A673 (cell line): ENCODE measurements around the gene MED12L. TPM values are rescaled to one million over a fixed set of nuclear protein-coding genes. Genes with fewer than 3 reads are reported as not detected.
A peak's percentile ranks its signal among the peaks of the same experiment; 100 is the strongest.

Experiments
- BruUV-seq: library from RNA; stranded (reverse); fragments of 400-500 nt; replicated peaks from 2 replicates; lab custom pipeline; 2021; lab: Mats Ljungman, UMichigan
- CTCF ChIA-PET: fragments of 300-600 bp; sonication (Branson Sonifier 250); formaldehyde crosslinking; loops from one replicate; lab custom pipeline; 2022; ENCODE audit warnings: antibody characterized with exemption; lab: Charles Lee
- POLR2A ChIA-PET: fragments of 300-600 bp; sonication (Branson Sonifier 250); formaldehyde crosslinking; loops from one replicate; lab custom pipeline; 2022; ENCODE audit warnings: antibody characterized with exemption; ENCODE audit not compliant: low non-redundant PET; lab: Charles Lee
- DNase-seq: peaks from one replicate; pipeline ENCODE4 v3.0.0-alpha.2; 2015; ENCODE audit warnings: low spot score
- H3K27ac ChIP-seq: fragments of 200-600 bp; sonication (generic); 2 replicates; pipeline ENCODE4 v1.5.1; 2016; ENCODE audit warnings: mixed run types, low read depth, mild to moderate bottlenecking, mixed read lengths, antibody characterized with exemption, low read length; ENCODE audit not compliant: poor library complexity, severe bottlenecking
- H3K27me3 ChIP-seq: fragments of 200-600 bp; sonication (generic); replicated peaks from 2 replicates; pipeline ENCODE4 v1.6.1; 2017; ENCODE audit warnings: mixed run types, low read depth, mild to moderate bottlenecking, mixed read lengths, antibody characterized with exemption, low read length; ENCODE audit not compliant: insufficient read depth, poor library complexity
- H3K36me3 ChIP-seq: fragments of 200-600 bp; sonication (generic); 2 replicates; pipeline ENCODE4 v1.6.1; 2016; ENCODE audit warnings: mixed run types, mild to moderate bottlenecking, mixed read lengths, antibody characterized with exemption, low read length; ENCODE audit not compliant: insufficient read depth, poor library complexity, severe bottlenecking
- H3K4me1 ChIP-seq: fragments of 200-600 bp; sonication (generic); 2 replicates; pipeline ENCODE4 v1.6.1; 2017; ENCODE audit warnings: mixed run types, mild to moderate bottlenecking, mixed read lengths, antibody characterized with exemption, low read length; ENCODE audit not compliant: insufficient read depth, poor library complexity, severe bottlenecking
- H3K4me3 ChIP-seq: fragments of 200-600 bp; sonication (generic); 2 replicates; pipeline ENCODE4 v1.5.1; 2016; ENCODE audit warnings: low read depth, mixed run types, mild to moderate bottlenecking, mixed read lengths, low read length; ENCODE audit not compliant: poor library complexity, severe bottlenecking
- H3K9me3 ChIP-seq: fragments of 200-600 bp; sonication (generic); 2 replicates; pipeline ENCODE4 v1.6.1; 2016; ENCODE audit warnings: mixed run types, low read depth, mild to moderate bottlenecking, mixed read lengths, antibody characterized with exemption, low read length; ENCODE audit not compliant: poor library complexity, severe bottlenecking
- EZH2 ChIP-seq: fragments of 200-600 bp; sonication (generic); IDR thresholded peaks from 2 replicates; pipeline ENCODE4 v1.6.1; 2017; ENCODE audit warnings: borderline replicate concordance, low read depth, mild to moderate bottlenecking, mixed read lengths, antibody characterized with exemption, low read length; ENCODE audit not compliant: poor library complexity, severe bottlenecking
- intact Hi-C: fragments of 100-400 bp; cut with micrococcal nuclease; formaldehyde crosslinking; loops from one replicate; pipeline ENCODE4 v1.10.0; 2022; ENCODE audit not compliant: unreplicated experiment
- total RNA-seq: library from RNA; stranded (reverse); gene quantifications from 2 replicates; pipeline ENCODE4 v1.2.3, GENCODE V29; 2021
- TF ChIP-seq, protein P1 (sequence below): fragments of 300-800, 200-600 bp; sonication (generic); conservative IDR thresholded peaks from 2 replicates; pipeline ENCODE4 v1.5.1; 2017; ENCODE audit warnings: low read depth, mild to moderate bottlenecking, antibody characterized with exemption, low read length, moderate library complexity, mixed read lengths

MED12L gene
- total RNA-seq, 1 experiment from 2014 or later: 0.71 TPM

DNA sequence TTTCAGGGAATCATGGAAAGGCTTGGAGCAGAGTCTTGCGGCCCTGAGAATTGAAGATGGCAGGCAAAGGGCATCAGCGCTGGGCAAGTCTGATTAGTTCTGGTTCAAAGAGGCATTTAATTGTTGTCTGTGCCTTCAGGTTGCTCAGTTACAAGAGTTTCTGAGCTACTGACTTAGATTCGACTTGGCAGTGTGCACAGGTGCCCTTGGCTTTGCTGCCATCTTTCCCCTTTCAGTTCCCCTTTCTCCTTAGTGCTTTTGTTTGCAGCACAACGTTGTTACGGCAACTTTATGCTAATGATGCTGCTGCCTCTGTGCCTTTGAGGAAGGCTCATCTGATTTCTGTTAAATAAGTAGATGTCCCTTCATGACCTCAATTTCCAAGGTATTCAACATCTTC lies 180.4 kb downstream of the MED12L start:
- no peak overlapping the region for H3K4me3 ChIP-seq
- peak; percentile 14 for DNase-seq
- no peaks in the 10 kb centered on the region for H3K36me3 ChIP-seq
- H3K27me3 ChIP-seq: no peaks in the 10 kb centered on the region
- intact Hi-C loops: no loop called here
- peaks cover 17% of the 10 kb centered on the region for H3K4me1 ChIP-seq
- BruUV-seq: no TSS peak
- H3K27ac ChIP-seq: no peak overlapping the region
- no peak for TF ChIP-seq EZH2
- TF ChIP-seq, protein P1, sequence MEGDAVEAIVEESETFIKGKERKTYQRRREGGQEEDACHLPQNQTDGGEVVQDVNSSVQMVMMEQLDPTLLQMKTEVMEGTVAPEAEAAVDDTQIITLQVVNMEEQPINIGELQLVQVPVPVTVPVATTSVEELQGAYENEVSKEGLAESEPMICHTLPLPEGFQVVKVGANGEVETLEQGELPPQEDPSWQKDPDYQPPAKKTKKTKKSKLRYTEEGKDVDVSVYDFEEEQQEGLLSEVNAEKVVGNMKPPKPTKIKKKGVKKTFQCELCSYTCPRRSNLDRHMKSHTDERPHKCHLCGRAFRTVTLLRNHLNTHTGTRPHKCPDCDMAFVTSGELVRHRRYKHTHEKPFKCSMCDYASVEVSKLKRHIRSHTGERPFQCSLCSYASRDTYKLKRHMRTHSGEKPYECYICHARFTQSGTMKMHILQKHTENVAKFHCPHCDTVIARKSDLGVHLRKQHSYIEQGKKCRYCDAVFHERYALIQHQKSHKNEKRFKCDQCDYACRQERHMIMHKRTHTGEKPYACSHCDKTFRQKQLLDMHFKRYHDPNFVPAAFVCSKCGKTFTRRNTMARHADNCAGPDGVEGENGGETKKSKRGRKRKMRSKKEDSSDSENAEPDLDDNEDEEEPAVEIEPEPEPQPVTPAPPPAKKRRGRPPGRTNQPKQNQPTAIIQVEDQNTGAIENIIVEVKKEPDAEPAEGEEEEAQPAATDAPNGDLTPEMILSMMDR: no peak
- H3K9me3 ChIP-seq: no peaks in the 10 kb centered on the region
- POLR2A ChIA-PET: no interaction called here
- CTCF ChIA-PET: no interaction called here

DNA sequence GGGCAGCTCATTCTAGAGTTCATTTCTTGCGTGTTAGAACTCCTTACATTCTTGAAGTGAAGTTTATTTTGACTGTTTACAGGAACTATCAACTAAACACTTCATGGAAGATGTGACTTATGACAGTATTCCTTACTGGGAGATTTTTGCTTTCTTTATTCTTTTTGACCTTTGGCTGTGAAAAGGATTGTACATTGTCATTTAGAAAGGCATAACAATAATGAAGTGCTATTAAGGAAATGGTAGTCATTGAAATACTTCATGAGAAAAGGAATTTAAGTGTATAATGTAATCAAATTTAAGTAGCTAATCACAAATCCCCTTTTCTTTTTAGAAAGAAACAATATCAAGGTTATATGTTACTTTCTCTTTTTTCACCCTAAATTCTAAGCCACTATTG lies 181.6 kb downstream of the MED12L start:
- no peaks in the 10 kb centered on the region for H3K36me3 ChIP-seq
- ChIA-PET POLR2A (no interaction called here), CTCF (no interaction called here)
- peaks cover 17% of the 10 kb centered on the region for H3K4me1 ChIP-seq
- BruUV-seq: no TSS peak
- H3K27me3 ChIP-seq: no peaks in the 10 kb centered on the region
- H3K9me3 ChIP-seq: no peaks in the 10 kb centered on the region
- no peak overlapping the region for H3K27ac ChIP-seq
- intact Hi-C loops: no loop called here
- H3K4me3 ChIP-seq: no peak overlapping the region
- TF ChIP-seq, protein P1: no peak
- TF ChIP-seq EZH2: no peak
- DNase-seq: no peak

DNA sequence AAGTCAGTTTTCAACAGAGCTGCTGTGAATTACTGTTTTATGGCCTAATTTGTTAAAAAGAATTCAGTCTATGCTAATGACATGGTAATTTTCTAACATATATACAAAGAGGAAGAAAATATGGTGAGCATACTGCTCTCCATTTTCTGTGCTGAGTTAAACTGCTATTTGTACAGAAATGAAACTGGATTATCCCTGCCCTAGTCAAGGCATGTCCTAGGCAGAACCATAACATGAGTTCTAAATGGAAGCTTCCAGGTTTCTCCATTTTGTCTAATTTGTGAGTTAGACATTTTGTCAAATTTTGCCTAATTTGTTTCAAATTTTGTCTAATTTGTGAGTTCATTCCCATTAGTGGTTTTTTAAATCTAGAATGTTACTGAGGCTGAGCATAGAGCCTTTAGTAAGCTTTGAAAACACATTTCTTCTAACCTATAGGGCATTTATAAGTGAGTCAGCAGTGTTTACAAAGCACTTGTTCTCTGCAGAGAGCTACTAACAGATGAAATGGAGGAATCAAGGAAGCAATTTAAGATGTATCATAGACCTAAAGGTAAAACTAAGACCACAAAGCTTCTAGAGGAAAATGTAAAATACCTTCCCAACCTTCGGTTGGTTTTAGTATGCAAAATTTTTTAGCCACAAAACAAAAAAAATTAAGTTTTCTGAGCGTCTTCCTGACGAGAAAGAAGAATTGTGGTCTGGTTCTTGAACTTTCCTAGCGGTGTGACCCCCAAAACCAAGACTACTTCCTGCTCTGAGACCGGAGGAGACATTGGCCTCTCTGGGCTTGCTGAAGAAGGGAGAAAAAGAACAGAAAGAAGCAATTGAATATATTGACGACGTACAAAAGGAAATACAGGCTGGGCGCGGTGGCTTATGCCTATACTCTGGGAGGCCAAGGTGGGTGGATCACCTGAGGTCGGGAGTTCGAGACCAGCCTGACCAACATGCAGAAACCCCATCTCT lies 183.1 kb downstream of the MED12L start:
- intact Hi-C loops: no loop called here
- no peaks in the 10 kb centered on the region for H3K27me3 ChIP-seq
- DNase-seq: no peak
- TF ChIP-seq EZH2: no peak
- TF ChIP-seq, protein P1: no peak
- no peak overlapping the region for H3K27ac ChIP-seq
- no peak overlapping the region for H3K4me3 ChIP-seq
- H3K36me3 ChIP-seq: no peaks in the 10 kb centered on the region
- no TSS peak for BruUV-seq
- POLR2A ChIA-PET: no interaction called here
- CTCF ChIA-PET: no interaction called here
- no peaks in the 10 kb centered on the region for H3K9me3 ChIP-seq
- peaks cover 17% of the 10 kb centered on the region for H3K4me1 ChIP-seq
